Skeletal muscle satellite cell (primary cell): Measurements from ENCODE around the gene TMX4.

Experiments used
- H3K27me3 ChIP-seq: 2 replicates; pipeline ENCODE4 v1.7.0; 2013; ENCODE audit warnings: low read length; ENCODE audit not compliant: control insufficient read depth, insufficient read depth
- H3K36me3 ChIP-seq: 2 replicates; pipeline ENCODE4 v1.7.0; 2013; ENCODE audit warnings: mild to moderate bottlenecking, control low read depth, low read length; ENCODE audit not compliant: insufficient read depth
- H3K4me1 ChIP-seq: 2 replicates; pipeline ENCODE4 v1.7.0; 2013; ENCODE audit warnings: low read length; ENCODE audit not compliant: control insufficient read depth, insufficient read depth
- H3K4me2 ChIP-seq: 2 replicates; pipeline ENCODE4 v1.7.0; 2013; ENCODE audit warnings: mild to moderate bottlenecking, low read length
- H3K4me3 ChIP-seq: 2 replicates; pipeline ENCODE4 v1.7.0; 2013; ENCODE audit warnings: low read length
- H3K9ac ChIP-seq: 2 replicates; pipeline ENCODE4 v1.7.0; 2013; ENCODE audit warnings: mild to moderate bottlenecking, low read depth, low read length, moderate library complexity
- H3K9me3 ChIP-seq: replicated peaks from 2 replicates; pipeline ENCODE4 v1.7.0; 2013; ENCODE audit warnings: mild to moderate bottlenecking, control low read depth, low read length

The TMX4 gene

GRCh38 chr20:8012724-8013123 lies 6.8 kb downstream of the TMX4 start:
- no peak overlapping the region for H3K9ac ChIP-seq
- H3K9me3 ChIP-seq, result no peaks in the 10 kb centered on the region
- H3K27me3 ChIP-seq, result no peaks in the 10 kb centered on the region
- H3K4me3 ChIP-seq, result no peak overlapping the region
- peaks cover 9% of the 10 kb centered on the region for H3K4me1 ChIP-seq
- no peaks in the 10 kb centered on the region for H3K36me3 ChIP-seq
- H3K4me2 ChIP-seq, result no peak overlapping the region

GRCh38 chr20:8008733-8009132 lies 10.8 kb downstream of the TMX4 start:
- Histone ChIP-seq H3K27me3 (no peaks in the 10 kb centered on the region), H3K9me3 (no peaks in the 10 kb centered on the region), H3K9ac (no peak overlapping the region), H3K36me3 (peaks cover 4% of the 10 kb centered on the region), H3K4me1 (peaks cover 8% of the 10 kb centered on the region), H3K4me2 (no peak overlapping the region), H3K4me3 (no peak overlapping the region)

- Histone ChIP-seq H3K9ac (no peak overlapping the region), H3K4me3 (no peak overlapping the region), H3K4me2 (no peak overlapping the region), H3K36me3 (peaks cover 4% of the 10 kb centered on the region), H3K4me1 (peaks cover 8% of the 10 kb centered on the region), H3K9me3 (no peaks in the 10 kb centered on the region), H3K27me3 (no peaks in the 10 kb centered on the region)
Observed at GRCh38 chr20:8007490-8007889, 12.1 kb downstream of the TMX4 start.

GRCh38 chr20:8005575-8006366 lies 13.8 kb downstream of the TMX4 start:
- H3K9ac ChIP-seq, result no peak overlapping the region
- H3K4me1 ChIP-seq, result no peaks in the 10 kb centered on the region
- no peaks in the 10 kb centered on the region for H3K9me3 ChIP-seq
- H3K4me3 ChIP-seq, result no peak overlapping the region
- peaks cover 4% of the 10 kb centered on the region for H3K36me3 ChIP-seq
- no peaks in the 10 kb centered on the region for H3K27me3 ChIP-seq
- no peak overlapping the region for H3K4me2 ChIP-seq

GRCh38 chr20:8005033-8005432 lies 14.5 kb downstream of the TMX4 start:
- Histone ChIP-seq H3K9ac (no peak overlapping the region), H3K4me1 (no peaks in the 10 kb centered on the region), H3K4me3 (no peak overlapping the region), H3K9me3 (no peaks in the 10 kb centered on the region), H3K4me2 (no peak overlapping the region), H3K36me3 (peaks cover 11% of the 10 kb centered on the region), H3K27me3 (no peaks in the 10 kb centered on the region)

- Histone ChIP-seq H3K27me3 (no peaks in the 10 kb centered on the region), H3K4me1 (no peaks in the 10 kb centered on the region), H3K36me3 (peaks cover 26% of the 10 kb centered on the region), H3K4me2 (no peak overlapping the region), H3K4me3 (no peak overlapping the region), H3K9ac (no peak overlapping the region), H3K9me3 (no peaks in the 10 kb centered on the region)
Observed at GRCh38 chr20:8002056-8002455, 17.5 kb downstream of the TMX4 start.

GRCh38 chr20:8000796-8001195 lies 18.8 kb downstream of the TMX4 start:
- H3K4me2 ChIP-seq, result no peak overlapping the region
- H3K36me3 ChIP-seq, result peaks cover 32% of the 10 kb centered on the region
- H3K27me3 ChIP-seq, result no peaks in the 10 kb centered on the region

GRCh38 chr20:7996898-7997297 lies 22.7 kb downstream of the TMX4 start:
- Histone ChIP-seq H3K36me3 (peaks cover 44% of the 10 kb centered on the region), H3K9ac (no peak overlapping the region), H3K4me1 (no peaks in the 10 kb centered on the region)

More at GRCh38 chr20:8000796-8001195, 18.8 kb downstream of the TMX4 start:
- Histone ChIP-seq H3K9ac (no peak overlapping the region), H3K4me3 (no peak overlapping the region), H3K9me3 (no peaks in the 10 kb centered on the region), H3K4me1 (no peaks in the 10 kb centered on the region)

GRCh38 chr20:7994809-7995208 lies 24.8 kb downstream of the TMX4 start:
- Histone ChIP-seq H3K4me3 (no peak overlapping the region), H3K27me3 (no peaks in the 10 kb centered on the region), H3K36me3 (peaks cover 37% of the 10 kb centered on the region), H3K4me1 (no peaks in the 10 kb centered on the region), H3K4me2 (no peak overlapping the region), H3K9ac (no peak overlapping the region), H3K9me3 (peaks cover 4% of the 10 kb centered on the region)

More at GRCh38 chr20:7996898-7997297, 22.7 kb downstream of the TMX4 start:
- peaks cover 4% of the 10 kb centered on the region for H3K9me3 ChIP-seq
- no peak overlapping the region for H3K4me2 ChIP-seq
- H3K4me3 ChIP-seq, result no peak overlapping the region
- H3K27me3 ChIP-seq, result no peaks in the 10 kb centered on the region

- Histone ChIP-seq H3K4me1 (no peaks in the 10 kb centered on the region), H3K27me3 (no peaks in the 10 kb centered on the region), H3K36me3 (peaks cover 27% of the 10 kb centered on the region), H3K9me3 (peaks cover 4% of the 10 kb centered on the region), H3K4me3 (no peak overlapping the region), H3K4me2 (no peak overlapping the region), H3K9ac (no peak overlapping the region)
Observed at GRCh38 chr20:7993703-7994102, 25.9 kb downstream of the TMX4 start.

GRCh38 chr20:7993238-7993637 lies 26.3 kb downstream of the TMX4 start:
- Histone ChIP-seq H3K9ac (no peak overlapping the region), H3K27me3 (no peaks in the 10 kb centered on the region), H3K9me3 (peaks cover 4% of the 10 kb centered on the region), H3K36me3 (peaks cover 23% of the 10 kb centered on the region), H3K4me2 (no peak overlapping the region), H3K4me1 (no peaks in the 10 kb centered on the region), H3K4me3 (no peak overlapping the region)

GRCh38 chr20:7990385-7990784 lies 29.2 kb downstream of the TMX4 start:
- Histone ChIP-seq H3K36me3 (peaks cover 16% of the 10 kb centered on the region), H3K27me3 (no peaks in the 10 kb centered on the region), H3K4me1 (no peaks in the 10 kb centered on the region), H3K9ac (no peak overlapping the region), H3K4me2 (no peak overlapping the region), H3K4me3 (no peak overlapping the region), H3K9me3 (peaks cover 4% of the 10 kb centered on the region)
